SU-DHL-6 (cell line): ENCODE measurements around the gene NOTCH4.

ENCODE experiments used
- H2AFZ ChIP-seq: fragments of 200-600 bp; sonication (generic); 2 replicates; pipeline ENCODE4 v1.6.1; 2014; ENCODE audit warnings: low read depth, mild to moderate bottlenecking, moderate library complexity, mixed read lengths, antibody characterized with exemption, low read length; ENCODE audit not compliant: severe bottlenecking
- H3F3A ChIP-seq: fragments of 200-600 bp; shearing (Covaris generic); 2 replicates; pipeline ENCODE4 v1.6.0; 2016; ENCODE audit warnings: antibody characterized with exemption, mild to moderate bottlenecking; ENCODE audit not compliant: insufficient read depth
- H3K27ac ChIP-seq: fragments of 200-600 bp; sonication (generic); 2 replicates; pipeline ENCODE4 v1.5.1; 2016; ENCODE audit warnings: low read depth, mild to moderate bottlenecking, low read length, moderate library complexity, mixed read lengths
- H3K27me3 ChIP-seq: fragments of 200-600 bp; sonication (generic), shearing (Covaris generic); 2 replicates; pipeline ENCODE4 v1.6.0; 2014; ENCODE audit warnings: mild to moderate bottlenecking, low read length
- H3K36me3 ChIP-seq: fragments of 200-600 bp; sonication (generic); 2 replicates; pipeline ENCODE4 v1.6.1; 2014; ENCODE audit warnings: mild to moderate bottlenecking, low read length, mixed read lengths
- H3K4me2 ChIP-seq: fragments of 300-600, 200-600 bp; shearing (Covaris generic), sonication (generic); 2 replicates; pipeline ENCODE4 v1.6.0; 2014; ENCODE audit warnings: low read length, low read depth, mild to moderate bottlenecking; ENCODE audit not compliant: poor library complexity, severe bottlenecking
- H3K4me3 ChIP-seq: fragments of 200-600 bp; sonication (generic); 2 replicates; pipeline ENCODE4 v1.5.1; 2014; ENCODE audit warnings: antibody characterized with exemption, low read length, mild to moderate bottlenecking, mixed read lengths; ENCODE audit not compliant: insufficient read depth, poor library complexity, severe bottlenecking
- H3K79me2 ChIP-seq: fragments of 200-600 bp; sonication (generic); 2 replicates; pipeline ENCODE4 v1.6.1; 2014; ENCODE audit warnings: mild to moderate bottlenecking, low read length, moderate library complexity; ENCODE audit not compliant: insufficient read depth
- H3K9ac ChIP-seq: fragments of 200-600 bp; sonication (generic); 2 replicates; pipeline ENCODE4 v1.7.0; 2014; ENCODE audit warnings: mild to moderate bottlenecking, low read length
- H3K9me2 ChIP-seq: fragments of 200-600 bp; sonication (generic); replicated peaks from 2 replicates; pipeline ENCODE4 v1.6.1; 2014; ENCODE audit warnings: low read length; ENCODE audit not compliant: insufficient read depth
- H3K9me3 ChIP-seq: fragments of 200-600 bp; sonication (generic); 2 replicates; pipeline ENCODE4 v1.6.1; 2014; ENCODE audit warnings: low read length, mixed read lengths; ENCODE audit not compliant: insufficient read depth
- H4K20me1 ChIP-seq: fragments of 200-600 bp; sonication (generic); 2 replicates; pipeline ENCODE4 v1.6.1; 2014; ENCODE audit warnings: low read depth, mild to moderate bottlenecking, antibody characterized with exemption, low read length, moderate library complexity, mixed read lengths
- CTCF ChIP-seq: fragments of 200-600 bp; sonication (generic); IDR thresholded peaks from one replicate; pipeline ENCODE4 v1.5.1; 2017; ENCODE audit warnings: antibody characterized with exemption, mild to moderate bottlenecking, low read length, moderate library complexity; ENCODE audit not compliant: insufficient read depth, poor library complexity, severe bottlenecking
- EZH2phosphoT487 ChIP-seq: fragments of 200-600 bp; sonication (generic), shearing (Covaris generic); conservative IDR thresholded peaks from 2 replicates; pipeline ENCODE4 v1.6.1; 2018; ENCODE audit warnings: mild to moderate bottlenecking, antibody characterized with exemption, low read length, moderate library complexity, mixed read lengths

The NOTCH4 gene

GRCh38 chr6:32149092-32149755, 74.6 kb downstream of the NOTCH4 start:
- TF ChIP-seq EZH2phosphoT487 (no peak), CTCF (no peak)
- Histone ChIP-seq H3K36me3 (no peaks in the 10 kb centered on the region), H3K27ac (no peak overlapping the region), H2AFZ (no peak overlapping the region), H3F3A (peaks cover 8% of the 10 kb centered on the region; the same call in 1 of the 2 replicates), H3K4me3 (no peak overlapping the region), H3K27me3 (no peaks in the 10 kb centered on the region), H4K20me1 (no peaks in the 10 kb centered on the region), H3K9ac (no peak overlapping the region), H3K79me2 (no peaks in the 10 kb centered on the region), H3K4me2 (no peak overlapping the region), H3K9me3 (no peaks in the 10 kb centered on the region), H3K9me2 (no peaks in the 10 kb centered on the region)

GRCh38 chr6:32148289-32149091, 75.4 kb downstream of the NOTCH4 start:
- H3K9me2 ChIP-seq = no peaks in the 10 kb centered on the region
- H3K4me2 ChIP-seq = no peak overlapping the region
- no peak overlapping the region for H3K27ac ChIP-seq
- H3K79me2 ChIP-seq = no peaks in the 10 kb centered on the region
- H2AFZ ChIP-seq = no peak overlapping the region
- H3K9me3 ChIP-seq = no peaks in the 10 kb centered on the region
- H3K9ac ChIP-seq = no peak overlapping the region
- TF ChIP-seq EZH2phosphoT487 = no peak
- no peak for TF ChIP-seq CTCF
- H3K4me3 ChIP-seq = no peak overlapping the region
- H4K20me1 ChIP-seq = no peaks in the 10 kb centered on the region
- peaks cover 5% of the 10 kb centered on the region; the same call in 1 of the 2 replicates for H3F3A ChIP-seq
- H3K36me3 ChIP-seq = no peaks in the 10 kb centered on the region
- H3K27me3 ChIP-seq = no peaks in the 10 kb centered on the region

GRCh38 chr6:32147401-32148132, 76.3 kb downstream of the NOTCH4 start:
- H3K79me2 ChIP-seq = no peaks in the 10 kb centered on the region
- H3F3A ChIP-seq = no peaks in the 10 kb centered on the region
- H3K9me2 ChIP-seq = no peaks in the 10 kb centered on the region
- no peak overlapping the region for H3K4me2 ChIP-seq
- TF ChIP-seq EZH2phosphoT487 (no peak), CTCF (no peak)
- no peak overlapping the region for H3K27ac ChIP-seq
- H4K20me1 ChIP-seq = no peaks in the 10 kb centered on the region
- no peak overlapping the region for H2AFZ ChIP-seq
- no peaks in the 10 kb centered on the region for H3K36me3 ChIP-seq
- no peak overlapping the region for H3K4me3 ChIP-seq
- no peaks in the 10 kb centered on the region for H3K9me3 ChIP-seq
- H3K9ac ChIP-seq = no peak overlapping the region
- H3K27me3 ChIP-seq = no peaks in the 10 kb centered on the region
